SIG-M5 treated with dmso at 0.1 percent for 504 hours (cell line): ENCODE results near the gene HBG2.
A peak's percentile ranks its signal among the peaks of the same experiment; 100 is the strongest.
"Not testable (repeated sequence)": the region's sequence is repeated elsewhere in the genome, so short reads cannot be mapped to it uniquely, and the experiment has no call there.

Experiments
- DNase-seq: peaks from one replicate; lab custom pipeline; 2025; ENCODE audit not compliant: unreplicated experiment; lab: John Stamatoyannopoulos, UW

Gene HBG2

DNA sequence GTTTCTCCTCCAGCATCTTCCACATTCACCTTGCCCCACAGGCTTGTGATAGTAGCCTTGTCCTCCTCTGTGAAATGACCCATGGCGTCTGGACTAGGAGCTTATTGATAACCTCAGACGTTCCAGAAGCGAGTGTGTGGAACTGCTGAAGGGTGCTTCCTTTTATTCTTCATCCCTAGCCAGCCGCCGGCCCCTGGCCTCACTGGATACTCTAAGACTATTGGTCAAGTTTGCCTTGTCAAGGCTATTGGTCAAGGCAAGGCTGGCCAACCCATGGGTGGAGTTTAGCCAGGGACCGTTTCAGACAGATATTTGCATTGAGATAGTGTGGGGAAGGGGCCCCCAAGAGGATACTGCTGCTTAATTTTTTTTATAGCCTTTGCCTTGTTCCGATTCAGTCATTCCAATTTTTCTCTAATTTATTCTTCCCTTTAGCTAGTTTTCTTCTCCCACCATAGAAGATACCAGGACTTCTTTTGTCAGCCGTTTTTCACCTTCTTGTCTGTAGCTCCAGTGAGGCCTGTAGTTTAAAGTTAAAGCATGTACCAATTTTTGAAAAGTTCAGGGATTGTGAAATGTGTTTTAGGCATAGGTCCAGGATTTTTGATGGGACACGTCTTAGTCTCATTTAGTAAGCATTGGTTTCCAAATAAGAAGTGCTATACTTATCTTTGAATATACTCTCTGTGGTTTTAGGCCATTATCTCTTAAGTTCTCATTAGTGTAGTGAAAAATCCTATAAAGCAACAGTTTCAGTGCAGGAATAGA is at the start of gene HBG2:
HBG2 (minus strand) TSS at position 136 of the 768 bp plus-strand sequence; CDS start at position 83, 53 bp downstream.
- DNase-seq = not testable (repeated sequence)

DNA sequence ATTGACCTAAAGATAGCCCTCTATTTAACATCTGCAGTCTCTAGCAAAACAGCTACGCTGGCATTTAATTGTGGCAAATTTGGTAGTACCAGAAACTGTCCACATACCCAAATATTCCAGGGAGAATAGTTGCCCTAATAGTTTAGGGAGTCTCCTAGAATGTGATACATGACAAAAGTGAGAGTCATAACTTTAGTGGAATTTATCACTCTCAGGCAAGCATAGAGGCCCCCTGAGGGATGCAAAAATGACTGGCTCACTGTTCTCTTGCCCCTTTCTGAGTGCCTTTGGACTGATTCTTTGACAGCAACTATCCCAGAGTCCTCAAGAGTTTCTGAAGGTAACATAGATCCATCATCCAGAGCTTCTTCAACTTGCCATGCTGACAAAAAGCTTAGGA is 49.5 kb upstream of the HBG2 start:
- DNase-seq = no peak

DNA sequence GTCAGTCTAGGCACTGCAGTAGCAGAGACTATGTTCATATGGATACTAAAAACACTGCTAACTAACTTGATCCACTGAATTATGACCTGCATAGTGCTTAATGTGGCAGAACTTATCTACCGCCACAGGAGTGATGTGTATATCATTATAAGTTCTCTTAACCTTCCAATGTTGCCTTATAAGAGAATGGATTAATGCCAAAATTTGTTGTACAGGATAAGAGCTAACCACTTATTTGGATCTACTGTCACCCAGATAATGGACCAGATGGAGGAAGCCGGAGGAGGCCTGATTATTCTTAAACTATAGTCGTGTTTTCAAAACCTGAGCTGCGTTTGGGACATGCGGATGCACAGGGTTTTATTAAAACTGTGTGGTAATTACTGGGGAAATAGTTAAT is 49.0 kb upstream of the HBG2 start:
- no peak for DNase-seq

DNA sequence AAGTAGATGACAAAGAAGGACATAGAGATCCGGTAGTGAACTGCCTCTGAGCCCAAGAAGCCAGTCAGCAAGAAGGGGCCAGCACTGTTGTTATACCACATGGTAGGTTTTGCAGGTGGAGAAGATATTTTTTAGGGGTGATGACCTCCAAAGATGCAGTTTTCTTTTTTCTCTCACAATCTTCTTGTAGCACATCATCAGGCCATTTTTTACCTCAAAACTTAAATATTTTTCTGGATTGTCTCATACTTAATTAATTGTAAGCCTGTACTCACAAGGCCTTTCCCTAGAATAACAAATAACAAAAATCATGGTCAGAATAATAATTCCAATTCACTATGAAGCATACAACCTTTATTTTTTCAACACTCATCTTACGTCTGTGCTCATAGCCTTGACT is 47.3 kb upstream of the HBG2 start, which contains the start of gene OR51B4:
OR51B4 (minus strand) TSS at position 101 of the 400 bp plus-strand sequence; CDS start at position 101, 0 bp downstream.
- no peak for DNase-seq

DNA sequence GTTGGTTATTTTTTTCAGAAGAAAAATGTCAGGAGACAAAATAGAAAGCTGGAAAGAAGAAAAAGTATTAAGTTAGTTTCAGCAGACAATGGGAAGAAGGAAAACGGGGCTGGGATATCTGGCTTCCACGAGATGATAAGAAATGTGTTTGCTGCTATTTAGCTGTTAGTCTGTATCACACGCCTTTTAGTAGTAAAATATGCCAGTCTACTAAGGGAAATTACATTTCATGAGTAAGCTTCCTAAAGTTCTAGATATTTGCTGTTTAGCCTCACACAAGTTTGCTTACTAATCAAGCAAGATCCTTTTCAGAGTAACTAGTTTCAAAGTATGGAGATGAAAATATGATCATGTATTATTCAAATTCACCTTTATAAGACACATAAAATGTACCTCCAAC is 45.7 kb upstream of the HBG2 start:
- no peak for DNase-seq

DNA sequence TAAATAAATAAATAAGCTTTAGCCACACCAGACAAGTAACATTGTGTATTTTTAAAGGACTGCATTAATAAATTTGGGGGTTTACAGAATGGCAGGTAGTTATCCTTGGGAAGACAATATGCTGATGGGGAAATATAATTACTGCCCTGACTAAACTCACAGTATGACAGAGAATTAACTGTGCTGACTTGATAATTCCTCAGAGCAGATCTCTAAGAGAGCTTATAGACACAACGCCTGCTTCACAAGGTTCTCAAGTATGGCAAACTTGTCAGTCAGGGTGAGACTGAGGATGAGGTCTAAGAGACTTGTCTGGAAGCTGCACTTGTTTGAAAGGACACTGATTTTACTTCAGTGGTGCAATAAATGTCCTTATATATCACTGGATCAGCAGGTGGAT is 43.9 kb upstream of the HBG2 start:
- DNase-seq = no peak

DNA sequence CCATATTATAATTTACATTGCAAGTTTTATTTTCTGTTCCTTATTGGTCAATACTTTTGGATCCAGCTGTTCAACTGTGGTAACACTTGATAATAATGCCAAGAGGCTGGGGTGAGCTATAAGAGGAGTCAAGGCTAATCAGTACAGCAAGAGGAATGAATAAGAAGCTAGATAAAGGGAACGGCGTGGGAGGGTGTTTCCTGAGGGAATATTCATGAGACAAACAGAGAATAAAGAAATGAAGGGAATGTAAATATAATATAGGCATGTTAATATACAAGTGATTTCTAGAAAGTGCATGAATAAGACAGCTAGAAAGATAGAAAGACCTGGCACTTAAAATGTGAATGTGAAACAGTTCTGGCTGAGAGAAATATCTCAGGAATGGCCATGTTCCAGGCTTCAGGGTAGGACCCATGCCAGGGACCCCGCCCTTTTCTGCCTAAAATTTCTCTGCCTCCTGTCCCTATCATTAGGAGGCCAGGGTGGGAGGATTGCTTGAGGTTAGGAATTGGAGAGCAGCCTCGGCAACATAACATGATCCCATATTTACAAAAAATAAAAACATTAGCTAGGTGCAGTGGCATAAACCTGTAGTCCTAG is 43.2 kb upstream of the HBG2 start:
- DNase-seq = no peak

DNA sequence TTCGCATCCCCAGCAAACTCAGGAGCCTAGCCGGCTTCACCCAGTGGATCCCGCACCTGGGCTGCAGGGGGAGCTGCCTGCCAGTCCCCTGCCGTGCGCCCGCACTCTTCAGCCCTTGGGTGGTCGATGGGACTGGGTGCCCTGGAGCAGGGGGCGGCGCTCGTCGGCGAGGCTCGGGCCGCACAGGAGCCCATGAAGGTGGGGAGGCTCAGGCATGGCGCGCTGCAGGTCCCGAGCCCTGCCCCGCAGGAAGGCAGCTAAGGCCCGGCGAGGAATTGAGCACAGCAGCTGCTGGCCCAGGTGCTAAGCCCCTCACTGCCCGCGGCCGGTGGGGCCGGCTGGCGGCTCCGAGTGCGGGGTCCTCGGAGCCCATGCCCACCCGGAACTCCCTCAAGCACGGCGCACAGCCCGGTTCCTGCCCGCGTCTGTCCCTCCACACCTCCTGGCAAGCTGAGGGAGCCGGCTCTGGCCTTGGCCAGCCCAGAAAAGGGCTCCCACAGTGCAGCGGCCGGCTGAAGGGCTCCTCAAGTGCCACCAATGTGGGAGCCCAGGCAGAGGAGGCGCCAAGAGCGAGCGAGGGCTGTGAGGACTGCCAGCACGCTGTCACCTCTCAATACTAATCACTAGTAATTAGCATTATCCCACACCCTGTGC is 39.9 kb upstream of the HBG2 start:
- DNase-seq = not testable (repeated sequence)

DNA sequence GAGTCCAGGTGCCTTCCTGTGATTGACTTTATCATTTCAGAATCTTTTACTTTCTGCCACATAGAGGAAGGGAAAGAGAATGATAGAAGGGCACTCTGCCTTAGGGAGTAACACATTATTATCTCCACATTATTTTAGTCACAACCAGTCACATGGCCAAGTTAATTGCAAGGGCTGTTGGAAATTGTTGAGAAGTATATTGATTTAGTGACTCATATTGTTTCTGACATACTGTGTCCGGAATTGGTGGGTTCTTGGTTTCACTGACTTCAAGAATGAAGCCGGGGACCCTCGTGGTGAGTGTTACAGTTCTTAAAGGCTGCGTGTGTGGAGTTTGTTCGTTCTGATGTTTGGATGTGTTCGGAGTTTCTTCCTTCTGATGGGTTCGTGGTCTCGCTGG is 38.4 kb upstream of the HBG2 start:
- DNase-seq = no peak

DNA sequence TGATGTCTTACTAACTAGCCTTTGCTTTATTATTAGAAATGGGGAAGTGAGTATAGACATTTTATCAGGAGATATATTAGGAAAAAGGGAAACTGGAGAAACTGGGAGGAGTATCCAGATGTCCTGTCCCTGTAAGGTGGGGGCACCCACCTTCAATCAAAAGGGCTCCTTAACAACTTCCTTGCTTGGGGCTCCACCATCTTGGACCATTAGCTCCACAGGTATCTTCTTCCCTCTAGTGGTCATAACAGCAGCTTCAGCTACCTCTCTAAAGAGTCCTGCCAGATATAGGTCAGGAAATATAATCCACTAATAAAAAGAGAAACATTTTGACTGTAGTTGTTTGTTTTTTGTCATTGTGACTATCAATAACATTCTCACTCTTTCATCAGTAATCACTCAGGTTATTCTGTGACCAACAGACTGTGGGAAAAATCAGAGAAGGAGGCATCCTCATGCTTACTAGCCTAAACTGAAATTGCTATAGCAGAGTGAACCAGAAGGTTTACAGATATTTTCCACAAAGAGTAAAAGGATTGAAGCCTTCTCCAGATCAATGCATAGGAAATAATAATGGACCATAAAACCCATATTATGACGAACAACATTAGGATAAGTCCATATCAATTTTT is 36.7 kb upstream of the HBG2 start:
- peak; percentile 12 for DNase-seq

DNA sequence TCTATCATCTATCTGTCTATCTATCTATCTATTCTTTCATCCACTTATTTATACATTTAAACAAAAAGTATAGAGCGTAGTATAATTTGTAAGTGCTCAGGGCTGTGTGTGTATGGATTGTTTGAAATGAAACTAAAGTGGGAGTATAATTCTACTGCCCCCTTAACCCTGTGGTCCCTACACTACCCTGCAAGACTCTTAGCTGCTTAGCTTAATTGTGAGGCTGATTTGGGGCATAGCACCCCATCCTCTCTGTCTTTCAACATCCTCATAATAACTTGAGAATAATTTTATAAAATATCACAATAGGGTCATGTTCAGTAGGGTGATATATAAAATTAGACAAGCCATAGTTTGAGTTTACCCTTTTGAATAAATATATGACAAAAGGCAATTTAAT is 35.5 kb upstream of the HBG2 start:
- no peak for DNase-seq

DNA sequence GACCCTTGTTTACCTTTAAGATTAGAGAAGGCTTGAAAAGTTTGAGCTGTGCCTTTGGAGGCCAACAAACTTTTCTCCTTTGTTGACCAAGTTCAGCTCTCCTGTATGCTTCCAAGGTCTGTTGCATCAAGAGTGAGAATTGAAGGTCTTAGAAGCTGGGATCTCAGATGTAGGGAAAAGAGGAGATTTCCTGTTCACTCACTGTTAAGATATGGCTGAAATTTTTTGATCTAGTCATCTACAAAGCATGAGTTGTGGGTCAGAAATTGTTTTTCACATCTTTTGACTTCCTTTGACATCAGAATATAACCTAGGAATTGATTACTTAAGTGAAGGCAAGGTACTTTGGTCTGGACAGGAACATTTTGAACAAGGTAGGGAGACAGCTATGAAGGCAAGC is 35.1 kb upstream of the HBG2 start:
- no peak for DNase-seq

DNA sequence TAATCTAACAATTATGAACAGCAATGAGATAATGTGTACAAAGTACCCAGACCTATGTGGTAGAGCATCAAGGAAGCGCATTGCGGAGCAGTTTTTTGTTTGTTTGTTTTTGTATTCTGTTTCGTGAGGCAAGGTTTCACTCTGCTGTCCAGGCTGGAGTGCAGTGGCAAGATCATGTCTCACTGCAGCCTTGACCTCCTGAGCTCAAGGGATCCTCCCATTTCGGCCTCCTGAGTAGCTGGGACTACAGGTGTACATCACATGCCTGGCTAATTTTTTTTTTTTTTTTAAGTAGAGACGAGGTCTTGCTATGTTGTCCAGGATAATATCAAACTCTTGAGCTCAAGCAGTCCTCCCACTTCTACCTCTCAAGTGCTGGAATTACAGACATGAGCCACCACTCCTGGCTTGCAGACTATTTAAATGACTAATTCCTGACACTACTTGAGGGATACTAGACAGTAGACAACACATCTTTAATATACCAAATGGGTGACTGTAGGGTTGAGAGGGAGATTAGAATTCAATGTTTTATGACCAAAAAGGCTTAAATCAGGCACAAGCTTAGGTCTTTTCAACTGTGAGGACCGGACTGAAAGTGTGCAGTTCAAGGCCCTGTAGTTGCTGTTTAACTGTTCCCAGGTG is 34.4 kb upstream of the HBG2 start:
- no peak for DNase-seq

DNA sequence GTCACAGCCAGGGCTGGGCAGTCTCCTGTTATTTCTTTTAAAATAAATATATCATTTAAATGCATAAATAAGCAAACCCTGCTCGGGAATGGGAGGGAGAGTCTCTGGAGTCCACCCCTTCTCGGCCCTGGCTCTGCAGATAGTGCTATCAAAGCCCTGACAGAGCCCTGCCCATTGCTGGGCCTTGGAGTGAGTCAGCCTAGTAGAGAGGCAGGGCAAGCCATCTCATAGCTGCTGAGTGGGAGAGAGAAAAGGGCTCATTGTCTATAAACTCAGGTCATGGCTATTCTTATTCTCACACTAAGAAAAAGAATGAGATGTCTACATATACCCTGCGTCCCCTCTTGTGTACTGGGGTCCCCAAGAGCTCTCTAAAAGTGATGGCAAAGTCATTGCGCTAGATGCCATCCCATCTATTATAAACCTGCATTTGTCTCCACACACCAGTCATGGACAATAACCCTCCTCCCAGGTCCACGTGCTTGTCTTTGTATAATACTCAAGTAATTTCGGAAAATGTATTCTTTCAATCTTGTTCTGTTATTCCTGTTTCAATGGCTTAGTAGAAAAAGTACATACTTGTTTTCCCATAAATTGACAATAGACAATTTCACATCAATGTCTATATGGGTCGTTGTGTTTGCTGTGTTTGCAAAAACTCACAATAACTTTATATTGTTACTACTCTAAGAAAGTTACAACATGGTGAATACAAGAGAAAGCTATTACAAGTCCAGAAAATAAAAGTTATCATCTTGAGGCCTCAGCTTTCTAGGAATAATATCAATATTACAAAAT is 33.7 kb upstream of the HBG2 start:
- DNase-seq = no peak

DNA sequence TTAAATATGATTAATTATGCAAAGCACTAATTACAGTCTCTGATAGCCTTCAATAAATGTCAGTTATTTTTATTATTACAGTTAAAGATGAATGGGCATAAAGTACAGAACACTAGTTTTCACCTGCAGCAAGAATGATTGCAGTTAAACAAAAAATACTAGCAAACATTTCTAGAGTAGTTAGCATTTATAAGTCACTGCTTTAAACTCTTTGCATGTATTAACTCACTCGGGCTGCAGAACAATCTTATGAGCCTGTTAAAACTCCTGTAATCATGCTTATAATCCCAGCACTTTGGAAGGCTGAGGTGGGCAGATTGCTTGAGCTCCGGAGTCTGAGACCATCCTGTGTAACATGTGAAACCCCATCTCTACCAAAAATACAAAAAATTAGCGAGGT is 32.3 kb upstream of the HBG2 start:
- DNase-seq = no peak

DNA sequence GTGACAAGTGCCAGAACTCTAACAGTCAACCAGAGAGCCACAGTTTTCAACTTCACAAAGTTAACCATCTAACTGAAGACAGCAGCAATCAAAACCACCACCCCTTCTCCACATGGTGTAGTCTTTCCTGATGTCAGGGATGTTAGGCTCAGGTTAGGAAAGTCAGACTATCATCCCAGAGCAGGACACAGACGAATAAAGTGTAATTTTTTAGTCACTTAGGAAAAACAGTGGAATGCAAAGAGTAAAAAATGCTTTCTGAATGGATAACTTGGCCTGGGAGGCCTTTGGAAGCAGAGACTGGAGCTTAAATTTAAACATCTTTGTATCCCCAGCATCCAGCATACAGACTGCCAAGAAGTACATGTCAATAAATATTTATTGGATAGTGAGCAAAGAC is 31.8 kb upstream of the HBG2 start:
- DNase-seq = no peak

DNA sequence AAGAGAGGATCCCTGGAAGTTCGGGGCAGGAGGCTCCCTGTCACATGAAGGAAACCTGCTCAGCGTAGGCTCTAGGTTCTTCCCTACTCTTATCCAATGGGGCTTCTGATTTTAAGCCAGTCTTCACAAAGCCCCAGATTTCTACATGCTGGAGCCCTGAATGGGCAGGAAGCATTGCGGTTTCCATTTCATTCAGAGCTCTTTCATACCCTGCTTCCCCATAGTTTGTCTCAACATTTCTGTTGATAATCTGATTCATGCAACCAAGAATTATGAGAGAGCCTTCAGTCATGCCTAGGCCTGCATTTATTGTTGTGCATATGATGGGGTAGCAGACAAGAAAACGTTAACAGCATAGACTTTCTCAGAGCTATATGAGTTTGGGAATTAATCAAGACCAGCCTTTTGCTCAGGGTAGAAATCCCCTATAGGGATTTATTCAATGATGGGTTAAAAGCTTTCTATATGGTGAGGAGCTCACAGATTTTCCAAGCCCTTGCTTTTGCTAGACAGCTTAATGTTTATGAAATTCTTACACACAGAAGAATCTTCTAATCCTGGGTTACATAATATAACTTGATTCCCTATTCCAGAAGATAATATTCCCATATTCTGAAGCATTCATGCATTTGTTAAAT is 31.2 kb upstream of the HBG2 start:
- no peak for DNase-seq

DNA sequence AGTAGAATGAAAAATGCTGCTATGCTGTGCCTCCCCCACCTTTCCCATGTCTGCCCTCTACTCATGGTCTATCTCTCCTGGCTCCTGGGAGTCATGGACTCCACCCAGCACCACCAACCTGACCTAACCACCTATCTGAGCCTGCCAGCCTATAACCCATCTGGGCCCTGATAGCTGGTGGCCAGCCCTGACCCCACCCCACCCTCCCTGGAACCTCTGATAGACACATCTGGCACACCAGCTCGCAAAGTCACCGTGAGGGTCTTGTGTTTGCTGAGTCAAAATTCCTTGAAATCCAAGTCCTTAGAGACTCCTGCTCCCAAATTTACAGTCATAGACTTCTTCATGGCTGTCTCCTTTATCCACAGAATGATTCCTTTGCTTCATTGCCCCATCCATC is 30.1 kb upstream of the HBG2 start:
- no peak for DNase-seq

DNA sequence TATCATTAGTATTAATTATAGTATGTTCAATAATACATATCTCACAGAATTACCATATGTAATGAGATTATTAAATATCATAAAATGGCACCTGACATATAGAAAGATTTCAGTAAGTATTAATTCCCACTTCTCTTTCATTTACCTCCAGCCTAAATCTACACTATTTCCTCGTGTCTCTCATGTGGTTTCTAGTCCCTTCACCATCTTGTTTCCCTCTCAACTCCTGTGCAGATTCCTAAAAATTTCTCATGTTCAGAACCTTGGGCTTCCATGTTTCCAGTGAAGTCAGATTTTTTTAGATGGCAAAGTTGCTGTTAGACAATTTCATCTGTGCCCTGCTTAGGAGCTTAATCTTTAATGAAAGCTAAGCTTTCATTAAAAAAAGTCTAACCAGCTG is 29.3 kb upstream of the HBG2 start:
- no peak for DNase-seq

DNA sequence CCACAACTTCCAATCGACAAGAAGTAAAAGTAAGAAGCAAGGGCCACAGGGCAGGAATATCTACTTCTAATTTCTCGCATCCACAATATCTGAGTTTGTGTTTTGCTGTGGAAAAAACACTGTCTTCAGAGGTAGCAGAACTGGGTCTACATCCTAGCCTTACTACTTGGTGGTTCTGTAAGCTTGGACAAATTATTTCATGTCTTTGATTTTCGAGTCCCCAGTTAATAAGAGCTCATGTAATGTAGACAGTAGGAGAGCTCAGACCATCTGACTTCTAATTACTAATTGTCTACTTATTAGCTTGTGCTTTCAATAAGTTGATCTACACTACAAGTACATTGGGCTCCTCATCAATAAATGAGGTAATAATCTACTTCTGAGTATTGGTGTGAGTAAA is 28.5 kb upstream of the HBG2 start:
- no peak for DNase-seq
